PFSK-1 (cell line): Measurements from ENCODE around the gene RTP3.

Source experiments
- POLR2AphosphoS5 ChIP-seq: IDR thresholded peaks from 2 replicates; pipeline ENCODE4 v1.6.1; 2012; ENCODE audit warnings: low read depth, mild to moderate bottlenecking, control low read depth, low read length, moderate library complexity
- TAF1 ChIP-seq: IDR thresholded peaks from 2 replicates; pipeline ENCODE4 v1.6.1; 2012; ENCODE audit warnings: low read length, control low read depth, borderline replicate concordance; ENCODE audit not compliant: insufficient read depth

- no peak for TF ChIP-seq POLR2AphosphoS5
- no peak for TF ChIP-seq TAF1
Observed at GRCh38 chr3:46519952-46520351, 22.2 kb downstream of the RTP3 start.
